Sigmoid colon (tissue), 7 donors: ENCODE measurements around the gene KIF26A. TPM values are rescaled to one million over a fixed set of nuclear protein-coding genes. Genes with fewer than 3 reads are reported as not detected.

ENCODE experiments used
- DNase-seq: peaks from one replicate; pipeline ENCODE4 v3.0.0-alpha.2; 2019
- H3K27ac ChIP-seq, 4 donors: fragments of 200-600 bp; sonication (generic); one replicate each; pipeline ENCODE4 v1.5.1; 2016 to 2019; ENCODE audit warnings: mild to moderate bottlenecking in 1 of 4
- H3K27me3 ChIP-seq, 3 donors: fragments of 200-600 bp; sonication (generic); one replicate each; pipeline ENCODE4 v1.5.1; 2019; ENCODE audit warnings: mild to moderate bottlenecking in 1 of 3
- H3K36me3 ChIP-seq, 4 donors: fragments of 200-600 bp; sonication (generic); one replicate each; pipeline ENCODE4 v1.5.1; 2016 to 2019
- H3K4me1 ChIP-seq, 4 donors: fragments of 200-600 bp; sonication (generic); one replicate each; pipeline ENCODE4 v1.5.1; 2017 to 2019
- H3K4me3 ChIP-seq, 4 donors: fragments of 200-600 bp; sonication (generic); one replicate each; pipeline ENCODE4 v1.5.1; 2017 to 2019; ENCODE audit warnings: mild to moderate bottlenecking in 2 of 4, moderate library complexity in 1 of 4
- H3K9me3 ChIP-seq, 4 donors: fragments of 200-600 bp in 3 of 4; sonication (generic) in 3 of 4; one replicate each; pipeline versions ENCODE4 v1.5.1 to v1.6.1; 2013 to 2019
- EP300 ChIP-seq, 4 donors: sonication (generic); formaldehyde crosslinking; IDR thresholded peaks; one replicate each; pipeline ENCODE4 v1.6.1; 2017; ENCODE audit warnings: antibody characterized with exemption in 4 of 4
- POLR2A ChIP-seq, 2 donors: fragments of 450-650 bp; IDR thresholded peaks; one replicate each; pipeline ENCODE4 v1.6.1; 2016; ENCODE audit warnings: antibody characterized with exemption in 2 of 2, mild to moderate bottlenecking in 2 of 2, moderate library complexity in 2 of 2
- POLR2AphosphoS5 ChIP-seq, 4 donors: sonication (generic); formaldehyde crosslinking; IDR thresholded peaks; one replicate each; pipeline ENCODE4 v1.6.1; 2017; ENCODE audit warnings: antibody characterized with exemption in 4 of 4
- WGBS, 2 donors: extraction: QIAGEN DNeasy Blood & Tissue Kit; methylation state at CpG; one replicate each; pipeline ENCODE4 v1.1.7; 2013; 5-methylcytosine and 5-hydroxymethylcytosine counted together
- intact Hi-C: fragments of 100-400 bp; cut with DNase I; formaldehyde crosslinking; loops from one replicate; pipeline ENCODE4 v1.15.1; 2023
- polyA plus RNA-seq, 3 donors: library from polyadenylated mRNA; stranded (reverse); fragments of 200-250 nt; gene quantifications; one replicate each; pipeline ENCODE4 v1.2.3, GENCODE V29; 2013
- total RNA-seq, 4 donors: library from RNA; depleted of rRNA; stranded (reverse); fragments of >200 nt; gene quantifications; one replicate each; pipeline ENCODE4 v1.1.0, GENCODE V29; 2016
- TF ChIP-seq, protein P1 (sequence below), 4 experiments: fragments of 450-650 bp in 3 of 4; fragments of 200-600 bp in 1 of 4; IDR thresholded peaks; one replicate each; pipeline ENCODE4 v1.5.1; 2016 to 2019; ENCODE audit warnings: antibody characterized with exemption in 4 of 4, mild to moderate bottlenecking in 3 of 4, moderate library complexity in 2 of 4
- donor health status: healthy with polysubstance abuse.
- donor health status: Bipolar disorder and iron deficiency.
- donor health status: healthy.

The KIF26A gene
- total and polyA plus RNA-seq, 7 donors: 0.60 to 4.2 (median 2.1) TPM

DNA sequence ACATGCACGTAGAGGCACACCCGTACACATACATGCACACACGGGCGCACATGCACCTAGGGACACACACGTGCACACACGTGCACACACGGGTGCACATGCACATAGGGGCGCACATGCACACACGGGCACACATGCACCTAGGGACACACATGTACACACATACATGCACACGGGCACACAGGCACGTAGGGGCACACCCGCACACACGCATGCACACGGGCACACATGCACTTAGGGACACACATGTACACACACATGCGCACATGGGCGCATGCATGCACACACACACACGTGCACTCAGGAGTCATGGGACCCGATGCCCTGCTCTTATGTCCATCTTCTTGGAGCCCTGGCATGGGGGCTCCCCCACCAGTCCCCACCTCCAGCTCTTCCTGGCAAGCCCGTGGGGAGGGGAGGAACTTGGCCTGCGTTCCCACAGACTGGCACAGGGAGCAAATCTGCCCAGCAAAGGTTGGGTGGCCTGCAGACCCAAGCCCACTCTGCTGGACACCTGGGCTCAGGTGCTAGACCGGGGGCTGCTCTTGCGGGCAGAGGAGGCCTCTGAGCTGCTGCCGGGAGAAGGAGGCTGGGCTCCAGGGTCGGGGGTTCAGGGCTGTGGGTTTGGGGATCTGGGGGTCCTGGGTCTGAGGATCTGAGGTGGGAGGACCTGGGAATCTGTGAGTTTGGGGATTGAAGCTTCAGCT, 51.4 kb downstream of the KIF26A start:
- TF ChIP-seq, protein P1, sequence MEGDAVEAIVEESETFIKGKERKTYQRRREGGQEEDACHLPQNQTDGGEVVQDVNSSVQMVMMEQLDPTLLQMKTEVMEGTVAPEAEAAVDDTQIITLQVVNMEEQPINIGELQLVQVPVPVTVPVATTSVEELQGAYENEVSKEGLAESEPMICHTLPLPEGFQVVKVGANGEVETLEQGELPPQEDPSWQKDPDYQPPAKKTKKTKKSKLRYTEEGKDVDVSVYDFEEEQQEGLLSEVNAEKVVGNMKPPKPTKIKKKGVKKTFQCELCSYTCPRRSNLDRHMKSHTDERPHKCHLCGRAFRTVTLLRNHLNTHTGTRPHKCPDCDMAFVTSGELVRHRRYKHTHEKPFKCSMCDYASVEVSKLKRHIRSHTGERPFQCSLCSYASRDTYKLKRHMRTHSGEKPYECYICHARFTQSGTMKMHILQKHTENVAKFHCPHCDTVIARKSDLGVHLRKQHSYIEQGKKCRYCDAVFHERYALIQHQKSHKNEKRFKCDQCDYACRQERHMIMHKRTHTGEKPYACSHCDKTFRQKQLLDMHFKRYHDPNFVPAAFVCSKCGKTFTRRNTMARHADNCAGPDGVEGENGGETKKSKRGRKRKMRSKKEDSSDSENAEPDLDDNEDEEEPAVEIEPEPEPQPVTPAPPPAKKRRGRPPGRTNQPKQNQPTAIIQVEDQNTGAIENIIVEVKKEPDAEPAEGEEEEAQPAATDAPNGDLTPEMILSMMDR (IDR thresholded peaks at IDR 0.05): no peak
- TF ChIP-seq POLR2AphosphoS5 (IDR thresholded peaks at IDR 0.05) (no peak), POLR2A (IDR thresholded peaks at IDR 0.05) (no peak), EP300 (IDR thresholded peaks at IDR 0.05) (no peak)
- WGBS, 2 donors: 93 to 94% methylated on average over 24 of the region's 24 CpGs
- intact Hi-C loops: no loop called here

DNA sequence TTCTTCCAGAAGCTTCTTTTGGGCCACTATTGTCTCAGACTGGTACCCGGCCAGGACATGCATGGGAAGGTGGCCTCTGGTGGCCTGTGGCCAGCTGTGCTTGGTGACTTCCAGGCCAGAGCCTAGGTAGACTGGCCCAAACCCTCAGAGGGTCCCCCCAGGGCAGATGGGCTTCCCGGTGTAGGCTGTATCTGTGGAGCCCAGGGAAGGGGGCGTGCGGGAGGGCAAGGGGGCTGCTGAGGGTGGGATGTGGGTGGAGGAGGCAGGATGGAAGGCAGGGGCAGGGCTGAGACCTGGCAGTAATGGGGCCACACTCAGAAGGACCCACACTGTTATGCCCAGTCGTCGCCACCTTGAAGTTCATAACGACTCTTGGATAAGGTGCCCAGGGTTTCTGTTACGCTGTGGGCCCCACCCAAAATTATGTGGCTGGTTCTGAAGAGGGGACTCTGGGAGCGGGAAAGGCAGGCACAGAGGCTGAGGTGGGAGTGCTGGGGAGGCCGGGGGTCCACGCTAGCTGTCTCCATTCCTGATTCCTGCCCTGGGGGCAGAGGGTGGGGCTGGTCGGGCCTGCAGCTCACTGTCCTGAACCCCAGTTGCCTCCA, 52.1 kb downstream of the KIF26A start:
- Histone ChIP-seq H3K27me3 (peaks cover 0 to 8% (median 0%) of the 10 kb centered on the region in 3 donors), H3K36me3 (no peaks in the 10 kb centered on the region), H3K9me3 (no peaks in the 10 kb centered on the region), H3K27ac (no peak overlapping the region), H3K4me3 (no peak overlapping the region), H3K4me1 (no peaks in the 10 kb centered on the region)
- WGBS, 2 donors: 81 to 88% methylated on average over 12 of the region's 12 CpGs
- intact Hi-C loops: no loop called here
- no peak for DNase-seq
- TF ChIP-seq EP300 (IDR thresholded peaks at IDR 0.05) (no peak), POLR2A (IDR thresholded peaks at IDR 0.05) (no peak), POLR2AphosphoS5 (IDR thresholded peaks at IDR 0.05) (no peak)
- TF ChIP-seq, protein P1 (IDR thresholded peaks at IDR 0.05): no peak

More for the DNA sequence above, 51.4 kb downstream of the KIF26A start:
- DNase-seq: no peak
- Histone ChIP-seq H3K27me3 (peaks cover 0 to 8% (median 2%) of the 10 kb centered on the region in 3 donors), H3K4me1 (no peaks in the 10 kb centered on the region), H3K4me3 (no peak overlapping the region), H3K27ac (no peak overlapping the region), H3K36me3 (no peaks in the 10 kb centered on the region), H3K9me3 (no peaks in the 10 kb centered on the region)

DNA sequence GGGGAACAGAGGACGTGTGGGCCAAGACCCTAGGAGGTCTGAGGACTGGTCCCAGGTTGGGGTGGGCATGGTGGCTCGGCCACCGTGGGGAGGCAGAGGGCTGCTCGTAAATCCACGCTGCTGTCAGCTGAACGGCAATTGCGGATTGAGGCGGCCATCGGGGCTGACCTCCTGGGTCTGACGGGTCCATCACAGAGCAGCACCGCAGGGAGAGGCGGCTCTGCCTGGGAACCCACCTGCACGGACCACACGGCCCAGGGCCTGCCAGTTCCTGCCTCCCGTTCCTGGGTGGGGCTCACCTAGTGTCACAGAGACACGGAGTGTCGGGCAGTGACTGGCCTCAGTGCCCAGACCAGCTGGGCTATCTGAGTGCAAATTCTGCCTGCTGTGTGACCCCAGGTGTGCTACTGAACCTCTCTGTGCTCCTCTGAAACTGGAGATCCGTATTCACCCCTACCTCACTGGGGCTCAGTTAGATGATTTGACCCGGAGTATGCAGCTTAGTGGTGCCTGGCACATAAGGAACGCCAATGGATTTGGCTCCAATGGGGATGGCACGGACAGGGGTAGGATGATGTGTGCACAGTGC, 53.1 kb downstream of the KIF26A start:
- WGBS, 2 donors: 79 to 83% methylated on average over 21 of the region's 21 CpGs
- intact Hi-C loops: no loop called here
- no peak for TF ChIP-seq POLR2A (IDR thresholded peaks at IDR 0.05)
- TF ChIP-seq POLR2AphosphoS5 (IDR thresholded peaks at IDR 0.05): no peak

DNA sequence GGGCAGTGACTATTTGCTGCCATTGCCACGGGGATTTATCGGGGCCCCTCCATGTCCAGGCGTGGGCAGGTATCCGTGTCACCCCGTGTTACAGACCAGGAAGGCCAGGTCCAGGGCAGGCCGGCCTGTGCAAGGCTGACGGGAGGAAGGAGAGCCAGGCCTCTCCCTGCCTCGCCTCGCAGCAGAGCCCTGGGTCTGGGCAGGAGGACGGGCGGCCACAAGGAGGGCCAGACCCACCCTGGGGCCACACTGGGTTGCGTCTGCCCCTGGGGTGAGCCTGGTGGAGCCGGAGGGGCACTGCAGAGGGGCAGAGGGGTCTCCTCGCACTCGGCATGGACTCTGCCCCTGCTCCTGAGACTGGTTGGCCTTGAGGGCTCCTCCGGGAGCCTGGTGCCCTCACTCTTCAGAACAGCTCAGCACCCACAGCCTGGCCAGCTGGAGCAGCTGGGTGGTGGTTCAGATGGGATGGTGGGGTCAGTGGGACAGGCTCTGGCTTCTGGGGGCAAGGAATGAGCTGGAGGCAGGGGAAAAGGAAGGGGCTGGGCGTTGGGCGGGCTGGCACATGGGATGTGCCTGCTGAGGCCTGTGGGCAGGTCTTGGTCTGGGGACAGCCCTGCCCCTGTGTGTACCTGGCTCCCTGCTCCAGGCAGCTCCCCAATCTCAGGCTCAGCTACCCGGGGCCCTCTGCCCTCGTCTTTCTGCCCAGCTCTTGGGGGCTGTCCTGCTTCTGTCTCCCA, 53.9 kb downstream of the KIF26A start:
- Histone ChIP-seq H3K4me3 (no peak overlapping the region), H3K36me3 (no peaks in the 10 kb centered on the region), H3K4me1 (peaks cover 0 to 9% (median 0%) of the 10 kb centered on the region in 4 donors), H3K27me3 (peaks cover 0 to 2% (median 0%) of the 10 kb centered on the region in 3 donors), H3K27ac (no peak overlapping the region), H3K9me3 (no peaks in the 10 kb centered on the region)
- intact Hi-C loops: no loop called here
- 86 to 88% methylated on average over 20 of the region's 20 CpGs for WGBS, 2 donors
- TF ChIP-seq, protein P1 (IDR thresholded peaks at IDR 0.05): no peak
- no peak for TF ChIP-seq POLR2A (IDR thresholded peaks at IDR 0.05)
- no peak for TF ChIP-seq EP300 (IDR thresholded peaks at IDR 0.05)
- no peak for TF ChIP-seq POLR2AphosphoS5 (IDR thresholded peaks at IDR 0.05)
- no peak for DNase-seq

More for the DNA sequence above, 53.1 kb downstream of the KIF26A start:
- H3K9me3 ChIP-seq: no peaks in the 10 kb centered on the region
- peaks cover 0 to 8% (median 0%) of the 10 kb centered on the region in 3 donors for H3K27me3 ChIP-seq
- no peak overlapping the region for H3K27ac ChIP-seq
- DNase-seq: no peak
- H3K36me3 ChIP-seq: no peaks in the 10 kb centered on the region
- peaks cover 0 to 5% (median 0%) of the 10 kb centered on the region in 4 donors for H3K4me1 ChIP-seq
- H3K4me3 ChIP-seq: no peak overlapping the region

DNA sequence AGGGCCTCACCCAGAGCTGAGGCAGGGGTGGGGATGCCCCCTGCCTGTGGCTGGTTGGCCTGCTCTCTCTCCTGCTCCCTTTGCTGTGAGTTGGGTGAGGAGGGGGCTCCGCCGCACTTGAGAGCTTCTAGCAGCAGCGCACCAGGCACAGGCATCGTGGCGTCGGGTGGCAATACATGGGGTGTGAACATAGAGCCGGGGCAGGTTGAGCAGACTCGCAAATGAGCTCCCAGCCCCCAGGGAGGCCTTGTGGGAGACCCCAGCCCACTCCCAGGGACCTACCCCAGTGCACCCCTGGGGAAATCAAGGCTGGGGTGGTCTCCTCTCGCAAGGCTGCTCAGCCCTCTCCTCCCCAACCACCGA, 54.5 kb downstream of the KIF26A start:
- Histone ChIP-seq H3K27me3 (no peaks in the 10 kb centered on the region), H3K4me3 (no peak overlapping the region), H3K36me3 (no peaks in the 10 kb centered on the region), H3K27ac (no peak overlapping the region), H3K4me1 (peaks cover 0 to 9% (median 0%) of the 10 kb centered on the region in 4 donors), H3K9me3 (no peaks in the 10 kb centered on the region)
- WGBS, 2 donors: 95 to 96% methylated on average over 10 of the region's 10 CpGs
- no peak for DNase-seq
- intact Hi-C loops: no loop called here
- TF ChIP-seq EP300 (IDR thresholded peaks at IDR 0.05): no peak
- no peak for TF ChIP-seq POLR2AphosphoS5 (IDR thresholded peaks at IDR 0.05)
- TF ChIP-seq, protein P1 (IDR thresholded peaks at IDR 0.05): no peak
- TF ChIP-seq POLR2A (IDR thresholded peaks at IDR 0.05): no peak
